Fibroblast of skin of left quadriceps (primary cell): ENCODE results near the gene MACROD1.
"Not testable (repeated sequence)": the region's sequence is repeated elsewhere in the genome, so short reads cannot be mapped to it uniquely, and the experiment has no call there.

Source experiments
- DNase-seq, 2 experiments: peaks; one replicate each; pipeline ENCODE4 v3.0.0-alpha.2; 2013; ENCODE audit warnings: low read depth in 2 of 2

The MACROD1 gene

GRCh38 chr11:64185693-64186491 is 20.0 kb upstream of the MACROD1 start, which contains the start of gene STIP1:
Gene STIP1 (plus strand): TSS chr11:64186171. CDS start chr11:64186262, 91 bp downstream.
- peak; percentile 100 for DNase-seq

- DNase-seq: no peak
Observed at GRCh38 chr11:64185175-64185692, 19.3 kb upstream of the MACROD1 start.

- DNase-seq: no peak
Observed at GRCh38 chr11:64183890-64184289, 18.0 kb upstream of the MACROD1 start.

- DNase-seq: peak; percentile 62 to 70
Observed at GRCh38 chr11:64181506-64182411, 15.8 kb upstream of the MACROD1 start.

- DNase-seq: no peak
Observed at GRCh38 chr11:64180891-64181290, 15.0 kb upstream of the MACROD1 start.

GRCh38 chr11:64178951-64179639 is 13.2 kb upstream of the MACROD1 start:
- DNase-seq: no peak

- DNase-seq: no peak
Observed at GRCh38 chr11:64178203-64178602, 12.3 kb upstream of the MACROD1 start.

GRCh38 chr11:64176751-64177150 is 10.8 kb upstream of the MACROD1 start:
- no peak for DNase-seq

- no peak for DNase-seq
Observed at GRCh38 chr11:64173616-64174355, 7.9 kb upstream of the MACROD1 start.

- DNase-seq: no peak
Observed at GRCh38 chr11:64170419-64170818, 4.5 kb upstream of the MACROD1 start.

GRCh38 chr11:64165481-64165841 is 452 bp downstream of the MACROD1 start:
- DNase-seq: no peak

- DNase-seq: no peak
Observed at GRCh38 chr11:64164392-64165312, 1.3 kb downstream of the MACROD1 start.

- DNase-seq: no peak
Observed at GRCh38 chr11:64163951-64164350, 2.0 kb downstream of the MACROD1 start.

GRCh38 chr11:64162769-64163168 is 3.1 kb downstream of the MACROD1 start:
- DNase-seq: not testable (repeated sequence)

- DNase-seq: no peak
Observed at GRCh38 chr11:64161037-64161436, 4.9 kb downstream of the MACROD1 start.

- no peak for DNase-seq
Observed at GRCh38 chr11:64157631-64158394, 8.1 kb downstream of the MACROD1 start.

GRCh38 chr11:64156235-64157011 is 9.5 kb downstream of the MACROD1 start:
- no peak for DNase-seq

- no peak for DNase-seq
Observed at GRCh38 chr11:64153812-64154211, 12.1 kb downstream of the MACROD1 start.
